Trophoblast cell (in vitro differentiated cells and primary cell): Measurements from ENCODE around the gene ITGA1.

Experiments used
- DNase-seq, 2 donors: peaks; one replicate each; pipeline ENCODE4 v3.0.0-alpha.2; 2016
- H2AFZ ChIP-seq: 2 replicates; pipeline ENCODE4 v1.6.1; 2013; ENCODE audit warnings: low read length, moderate library complexity, mild to moderate bottlenecking; ENCODE audit not compliant: insufficient read depth, poor library complexity
- H2AK5ac ChIP-seq: 2 replicates; pipeline ENCODE4 v1.6.1; 2013; ENCODE audit warnings: mild to moderate bottlenecking, low read length
- H2BK120ac ChIP-seq: 2 replicates; pipeline ENCODE4 v1.6.1; 2013; ENCODE audit warnings: low read length, mild to moderate bottlenecking, moderate library complexity; ENCODE audit not compliant: insufficient read depth, poor library complexity
- H2BK12ac ChIP-seq: 2 replicates; pipeline ENCODE4 v1.6.1; 2013; ENCODE audit warnings: mild to moderate bottlenecking, low read length, moderate library complexity
- H2BK5ac ChIP-seq: 2 replicates; pipeline ENCODE4 v1.6.1; 2013; ENCODE audit warnings: low read length, low read depth, moderate library complexity, mild to moderate bottlenecking; ENCODE audit not compliant: poor library complexity
- H3K14ac ChIP-seq: 2 replicates; pipeline ENCODE4 v1.6.1; 2013; ENCODE audit warnings: mild to moderate bottlenecking, low read length
- H3K18ac ChIP-seq: 2 replicates; pipeline ENCODE4 v1.6.1; 2013; ENCODE audit warnings: mild to moderate bottlenecking, low read length
- H3K23ac ChIP-seq: 2 replicates; pipeline ENCODE4 v1.6.1; 2013; ENCODE audit warnings: low read length
- H3K27ac ChIP-seq: 2 replicates; pipeline ENCODE4 v1.5.1; 2013; ENCODE audit warnings: low read depth, mild to moderate bottlenecking, inconsistent platforms, low read length, moderate library complexity
- H3K27me3 ChIP-seq: 2 replicates; pipeline ENCODE4 v1.6.1; 2013; ENCODE audit warnings: inconsistent platforms, mild to moderate bottlenecking, low read length, moderate library complexity; ENCODE audit not compliant: insufficient read depth
- H3K36me3 ChIP-seq, 2 experiments: 1 replicate in 1 of 2; 2 replicates in 1 of 2; pipeline ENCODE4 v1.6.1; 2013; ENCODE audit warnings: low read length in 2 of 2, mild to moderate bottlenecking in 2 of 2, moderate library complexity in 1 of 2; ENCODE audit not compliant: insufficient read depth in 2 of 2, control insufficient read depth in 1 of 2
- H3K4ac ChIP-seq: 2 replicates; pipeline ENCODE4 v1.6.1; 2013; ENCODE audit warnings: low read depth, mild to moderate bottlenecking, low read length, moderate library complexity
- H3K4me1 ChIP-seq, 2 experiments: 1 replicate in 1 of 2; 2 replicates in 1 of 2; pipeline ENCODE4 v1.6.1; 2013; ENCODE audit warnings: low read length in 2 of 2, mild to moderate bottlenecking in 2 of 2, moderate library complexity in 1 of 2; ENCODE audit not compliant: insufficient read depth in 2 of 2, control insufficient read depth in 1 of 2
- H3K4me2 ChIP-seq: 2 replicates; pipeline ENCODE4 v1.6.1; 2013; ENCODE audit warnings: inconsistent platforms, mild to moderate bottlenecking, low read length, moderate library complexity
- H3K4me3 ChIP-seq: 2 replicates; pipeline ENCODE4 v1.5.1; 2013; ENCODE audit warnings: mild to moderate bottlenecking, low read depth, low read length, inconsistent platforms
- H3K79me1 ChIP-seq: one replicate; pipeline ENCODE4 v1.6.1; 2013; ENCODE audit warnings: low read length
- H3K79me2 ChIP-seq: 2 replicates; pipeline ENCODE4 v1.6.1; 2013; ENCODE audit warnings: low read length, mild to moderate bottlenecking; ENCODE audit not compliant: control insufficient read depth, insufficient read depth, poor library complexity
- H3K9ac ChIP-seq: 2 replicates; pipeline ENCODE4 v1.6.1; 2013; ENCODE audit warnings: mild to moderate bottlenecking, low read length
- H3K9me3 ChIP-seq: 2 replicates; pipeline ENCODE4 v1.6.1; 2013; ENCODE audit warnings: low read depth, mild to moderate bottlenecking, control low read depth, inconsistent platforms, low read length; ENCODE audit not compliant: insufficient read depth
- H4K12ac ChIP-seq: 2 replicates; pipeline ENCODE4 v1.6.1; 2013; ENCODE audit warnings: low read depth, mild to moderate bottlenecking, low read length, moderate library complexity
- H4K8ac ChIP-seq: 2 replicates; pipeline ENCODE4 v1.6.1; 2013; ENCODE audit warnings: low read depth, mild to moderate bottlenecking, low read length, moderate library complexity
- H4K91ac ChIP-seq: one replicate; pipeline ENCODE4 v1.6.1; 2013; ENCODE audit warnings: low read depth, mild to moderate bottlenecking, low read length, moderate library complexity
- WGBS: extraction: QIAGEN DNeasy Blood & Tissue Kit; methylation state at CpG from one replicate; pipeline ENCODE4 v1.1.7; 2013; ENCODE audit warnings: missing lambda C conversion rate; ENCODE audit not compliant: insufficient read length, insufficient coverage; ENCODE audit errors: extremely low coverage; 5-methylcytosine and 5-hydroxymethylcytosine counted together

The ITGA1 gene

DNA sequence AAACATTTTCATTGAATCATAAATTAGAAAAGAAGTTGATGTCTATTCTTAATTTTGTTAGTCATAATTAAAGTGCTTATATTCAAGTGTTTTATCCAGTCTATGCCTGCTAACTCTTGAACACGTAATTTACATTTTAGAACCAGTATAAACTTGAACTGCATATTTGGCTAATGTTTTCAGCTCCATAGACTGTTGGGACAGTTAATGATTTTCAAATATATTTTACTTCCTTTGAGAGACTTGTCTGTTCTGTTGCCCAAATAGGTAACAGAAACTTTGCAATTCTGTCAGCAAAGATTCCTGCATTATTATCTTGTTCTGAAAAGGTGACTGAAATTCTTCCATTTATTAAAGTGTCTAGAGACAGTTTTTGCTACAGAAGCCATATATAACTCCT lies 209.3 kb downstream of the ITGA1 start:
- Histone ChIP-seq H3K27me3 (no peaks in the 10 kb centered on the region), H2BK5ac (no peak overlapping the region), H3K36me3 (no peaks in the 10 kb centered on the region), H3K4me1 (no peaks in the 10 kb centered on the region), H2AK5ac (no peak overlapping the region), H2BK12ac (no peak overlapping the region), H3K4me2 (no peak overlapping the region), H3K18ac (no peak overlapping the region), H3K4ac (no peak overlapping the region), H4K12ac (no peak overlapping the region), H3K4me3 (no peak overlapping the region), H3K9ac (no peak overlapping the region), H4K8ac (no peak overlapping the region), H3K79me1 (no peaks in the 10 kb centered on the region), H3K23ac (no peak overlapping the region), H3K9me3 (no peaks in the 10 kb centered on the region), H2AFZ (no peak overlapping the region), H3K27ac (no peak overlapping the region), H2BK120ac (no peak overlapping the region), H4K91ac (no peak overlapping the region), H3K79me2 (no peaks in the 10 kb centered on the region), H3K14ac (no peak overlapping the region)
- DNase-seq: no peak
- WGBS: no CpG with 5 or more reads among the region's 1 CpG

DNA sequence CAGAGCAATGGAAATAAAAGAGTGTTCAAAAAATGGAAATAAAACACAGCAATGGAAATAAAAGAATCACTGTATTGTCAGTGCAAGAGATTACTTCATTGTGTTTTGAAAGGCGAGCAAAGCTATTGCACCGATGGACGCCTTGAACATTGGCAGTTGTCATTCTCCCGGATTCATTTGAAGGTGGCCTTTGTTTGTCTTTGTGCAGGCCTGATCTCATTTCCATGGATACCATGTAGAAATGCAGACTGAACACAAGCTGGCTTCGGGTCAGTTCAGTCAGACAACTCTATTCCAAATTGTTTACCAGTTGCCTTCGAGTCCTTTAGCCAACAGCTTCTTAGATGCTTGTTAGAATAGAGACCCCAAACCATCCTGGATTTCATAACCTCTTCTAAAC lies 209.7 kb downstream of the ITGA1 start:
- Histone ChIP-seq H3K9me3 (no peaks in the 10 kb centered on the region), H3K4ac (no peak overlapping the region)
- WGBS: no CpG with 5 or more reads among the region's 6 CpGs

DNA sequence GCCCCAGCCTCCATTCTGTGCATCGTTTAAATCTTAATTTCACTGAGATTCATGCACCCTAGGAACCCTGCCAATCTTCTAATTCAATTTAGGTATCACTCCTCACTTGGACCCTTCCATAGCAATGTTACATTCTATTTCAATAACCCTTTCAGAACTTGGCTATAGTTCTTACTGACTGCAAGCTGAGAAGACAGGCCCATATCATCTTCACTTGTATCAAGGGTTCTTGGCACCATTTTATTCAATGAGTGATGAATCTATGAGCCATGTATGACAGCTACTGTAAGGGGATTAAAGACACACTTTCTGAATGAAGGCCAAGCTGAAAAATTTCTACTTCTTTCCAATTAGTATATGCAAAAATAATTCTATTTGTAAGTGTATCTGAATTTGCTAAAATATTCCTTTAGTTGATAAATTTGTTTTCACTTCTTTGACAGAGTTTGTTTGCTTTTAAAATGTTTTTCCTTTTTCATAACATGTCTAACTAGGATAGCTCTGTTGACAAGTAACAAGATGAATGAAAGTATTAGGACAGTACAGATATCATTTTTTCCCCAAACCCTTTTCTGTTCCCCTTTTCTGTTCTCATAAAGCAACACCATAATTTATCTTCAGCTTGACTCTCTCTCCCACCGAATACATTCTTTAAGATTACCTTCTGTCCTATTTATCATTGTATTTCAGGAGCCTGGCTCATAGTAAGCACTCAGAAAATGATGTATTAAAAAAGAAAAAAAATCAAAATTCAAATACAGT lies 211.0 kb downstream of the ITGA1 start:
- Histone ChIP-seq H3K79me2 (no peaks in the 10 kb centered on the region), H3K9ac (no peak overlapping the region), H3K4me2 (no peak overlapping the region), H2BK5ac (no peak overlapping the region), H2BK120ac (no peak overlapping the region), H3K27me3 (no peaks in the 10 kb centered on the region), H4K91ac (no peak overlapping the region), H3K4me1 (no peaks in the 10 kb centered on the region), H3K9me3 (no peaks in the 10 kb centered on the region), H2AFZ (no peak overlapping the region), H3K27ac (no peak overlapping the region), H2AK5ac (no peak overlapping the region), H3K14ac (no peak overlapping the region), H3K4me3 (no peak overlapping the region), H3K18ac (no peak overlapping the region), H3K23ac (no peak overlapping the region), H4K8ac (no peak overlapping the region), H3K4ac (no peak overlapping the region), H2BK12ac (no peak overlapping the region), H4K12ac (no peak overlapping the region), H3K36me3 (no peaks in the 10 kb centered on the region), H3K79me1 (no peaks in the 10 kb centered on the region)
- WGBS: no CpG with 5 or more reads among the region's 2 CpGs
- DNase-seq: no peak

More for the DNA sequence above, 209.7 kb downstream of the ITGA1 start:
- Histone ChIP-seq H4K12ac (no peak overlapping the region), H2AFZ (no peak overlapping the region), H3K27me3 (no peaks in the 10 kb centered on the region), H2BK120ac (no peak overlapping the region), H4K8ac (no peak overlapping the region), H4K91ac (no peak overlapping the region), H3K27ac (no peak overlapping the region), H3K4me3 (no peak overlapping the region), H2BK12ac (no peak overlapping the region), H3K4me1 (no peaks in the 10 kb centered on the region), H2BK5ac (no peak overlapping the region), H3K79me1 (no peaks in the 10 kb centered on the region), H3K23ac (no peak overlapping the region), H2AK5ac (no peak overlapping the region), H3K9ac (no peak overlapping the region), H3K18ac (no peak overlapping the region), H3K36me3 (no peaks in the 10 kb centered on the region), H3K14ac (no peak overlapping the region), H3K4me2 (no peak overlapping the region), H3K79me2 (no peaks in the 10 kb centered on the region)
- DNase-seq: no peak

GRCh38 chr5:52999344-52999949 lies 211.7 kb downstream of the ITGA1 start:
- H3K9ac ChIP-seq: no peak overlapping the region
- H3K27ac ChIP-seq: no peak overlapping the region
- H3K4me3 ChIP-seq: no peak overlapping the region
- H3K27me3 ChIP-seq: no peaks in the 10 kb centered on the region
- no peak overlapping the region for H2BK5ac ChIP-seq
- H3K18ac ChIP-seq: no peak overlapping the region
- H3K9me3 ChIP-seq: no peaks in the 10 kb centered on the region
- H3K36me3 ChIP-seq: no peaks in the 10 kb centered on the region
- no peak overlapping the region for H4K8ac ChIP-seq
- H4K91ac ChIP-seq: no peak overlapping the region
- H3K79me1 ChIP-seq: no peaks in the 10 kb centered on the region
- H3K79me2 ChIP-seq: no peaks in the 10 kb centered on the region
- WGBS: no CpG with 5 or more reads among the region's 1 CpG
- no peaks in the 10 kb centered on the region for H3K4me1 ChIP-seq
- H3K14ac ChIP-seq: no peak overlapping the region
- peak overlapping the region; percentile 87 for H3K23ac ChIP-seq
- H4K12ac ChIP-seq: no peak overlapping the region
- DNase-seq: peak; percentile 14 to 67
- no peak overlapping the region for H2AFZ ChIP-seq
- no peak overlapping the region for H2BK120ac ChIP-seq
- no peak overlapping the region for H2BK12ac ChIP-seq
- no peak overlapping the region for H3K4ac ChIP-seq
- no peak overlapping the region for H2AK5ac ChIP-seq
- H3K4me2 ChIP-seq: no peak overlapping the region
